ENCODE data around the gene HCK. TPM values are rescaled to one million over a fixed set of nuclear protein-coding genes. Genes with fewer than 3 reads are reported as not detected.

The HCK gene
- polyA plus RNA-seq, 1 of the 3 experiments (the other 2 are of a cell fraction): not detected

DNA sequence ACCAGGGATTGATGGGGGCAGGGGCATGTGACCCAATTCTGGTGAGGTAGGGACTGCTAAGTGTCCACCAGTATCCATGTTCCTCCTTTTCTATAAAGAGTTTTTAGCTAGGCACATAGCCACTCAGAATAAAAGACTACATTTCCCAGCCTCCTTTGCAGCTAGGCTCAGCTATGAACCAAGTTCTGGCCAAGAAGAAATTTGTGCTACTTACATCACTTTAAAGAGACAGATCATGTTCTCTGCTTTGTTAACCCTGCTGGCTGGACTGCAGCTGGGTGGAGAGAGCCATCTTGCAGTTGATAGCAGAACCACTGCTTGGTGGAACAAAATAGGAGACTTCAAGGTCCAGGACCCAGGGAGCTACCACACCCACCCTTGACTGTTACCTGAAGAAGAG lies 47.1 kb upstream of the HCK start:
- Histone ChIP-seq H3K9me3 (no peaks in the 10 kb centered on the region), H3K36me3 (replicated peaks in 1 of 2; ENCODE audit: control insufficient read depth in 1 of 2, insufficient read depth in 2 of 2, low read length in 1 of 2) (no peaks in the 10 kb centered on the region), H3K79me2 (ENCODE audit: insufficient read depth) (no peaks in the 10 kb centered on the region), H3K4me2 (no peak overlapping the region), H3K9ac (no peak overlapping the region), H3K4me1 (ENCODE audit: control insufficient read depth in 1 of 2, insufficient read depth in 2 of 2, low read depth in 1 of 2, low read length in 1 of 2) (peaks cover 0 to 9% of the 10 kb centered on the region in 2 experiments; a peak in 1 of 4 replicates), H3K27me3 (ENCODE audit: insufficient read depth) (0 out of 2 replicates have a peak, but pooled peaks cover 9% of the 10 kb centered on the region), H3K27ac (ENCODE audit: low read depth in 2 of 2, low read length in 1 of 2) (no peak overlapping the region), H3F3A (replicated peaks; ENCODE audit: insufficient read depth) (no peaks in the 10 kb centered on the region), H2AFZ (ENCODE audit: low read depth) (no peak overlapping the region), H3K4me3 (ENCODE audit: low read depth in 2 of 2, low read length in 1 of 2) (no peak overlapping the region), H3K9me2 (no peaks in the 10 kb centered on the region), H4K20me1 (ENCODE audit: insufficient read depth) (no peaks in the 10 kb centered on the region)
- ChIA-PET CTCF (interaction anchor here (1.1 kb wide), 1 partner anchor 152 kb away, joined by 3 read pairs; no protein-coding TSS in a partner anchor), POLR2A (no interaction called here)
- no peak for DNase-seq
- TF ChIP-seq TEAD4 (IDR thresholded peaks at IDR 0.05; ENCODE audit: borderline replicate concordance, insufficient read depth) (no peak), GABPA (IDR thresholded peaks at IDR 0.05; ENCODE audit: low read depth) (no peak), NFIC (IDR thresholded peaks at IDR 0.05; ENCODE audit: borderline replicate concordance) (no peak)
- TF ChIP-seq, protein P1, sequence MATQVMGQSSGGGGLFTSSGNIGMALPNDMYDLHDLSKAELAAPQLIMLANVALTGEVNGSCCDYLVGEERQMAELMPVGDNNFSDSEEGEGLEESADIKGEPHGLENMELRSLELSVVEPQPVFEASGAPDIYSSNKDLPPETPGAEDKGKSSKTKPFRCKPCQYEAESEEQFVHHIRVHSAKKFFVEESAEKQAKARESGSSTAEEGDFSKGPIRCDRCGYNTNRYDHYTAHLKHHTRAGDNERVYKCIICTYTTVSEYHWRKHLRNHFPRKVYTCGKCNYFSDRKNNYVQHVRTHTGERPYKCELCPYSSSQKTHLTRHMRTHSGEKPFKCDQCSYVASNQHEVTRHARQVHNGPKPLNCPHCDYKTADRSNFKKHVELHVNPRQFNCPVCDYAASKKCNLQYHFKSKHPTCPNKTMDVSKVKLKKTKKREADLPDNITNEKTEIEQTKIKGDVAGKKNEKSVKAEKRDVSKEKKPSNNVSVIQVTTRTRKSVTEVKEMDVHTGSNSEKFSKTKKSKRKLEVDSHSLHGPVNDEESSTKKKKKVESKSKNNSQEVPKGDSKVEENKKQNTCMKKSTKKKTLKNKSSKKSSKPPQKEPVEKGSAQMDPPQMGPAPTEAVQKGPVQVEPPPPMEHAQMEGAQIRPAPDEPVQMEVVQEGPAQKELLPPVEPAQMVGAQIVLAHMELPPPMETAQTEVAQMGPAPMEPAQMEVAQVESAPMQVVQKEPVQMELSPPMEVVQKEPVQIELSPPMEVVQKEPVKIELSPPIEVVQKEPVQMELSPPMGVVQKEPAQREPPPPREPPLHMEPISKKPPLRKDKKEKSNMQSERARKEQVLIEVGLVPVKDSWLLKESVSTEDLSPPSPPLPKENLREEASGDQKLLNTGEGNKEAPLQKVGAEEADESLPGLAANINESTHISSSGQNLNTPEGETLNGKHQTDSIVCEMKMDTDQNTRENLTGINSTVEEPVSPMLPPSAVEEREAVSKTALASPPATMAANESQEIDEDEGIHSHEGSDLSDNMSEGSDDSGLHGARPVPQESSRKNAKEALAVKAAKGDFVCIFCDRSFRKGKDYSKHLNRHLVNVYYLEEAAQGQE (IDR thresholded peaks at IDR 0.05; ENCODE audit: low read depth, low read length): no peak

DNA sequence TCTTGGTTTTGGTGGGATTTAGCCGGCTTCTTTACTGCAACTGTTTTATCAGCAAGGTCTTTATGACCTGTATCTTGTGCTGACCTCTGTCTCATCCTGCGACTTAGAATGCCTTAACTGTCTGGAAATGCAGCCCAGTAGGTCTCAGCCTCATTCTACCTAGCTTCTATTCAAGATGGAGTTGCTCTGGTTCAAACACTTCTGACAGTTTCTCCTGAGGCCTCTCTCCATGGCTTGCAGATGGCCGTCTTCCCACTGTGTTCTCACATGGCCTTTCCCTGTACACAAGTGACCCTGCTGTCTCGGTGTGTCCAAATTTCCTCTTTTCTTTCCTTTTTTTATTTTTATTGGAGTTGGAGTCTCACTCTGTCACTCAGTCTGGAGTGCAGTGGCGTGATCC lies 46.0 kb upstream of the HCK start:
- H3K9me2 ChIP-seq: no peaks in the 10 kb centered on the region
- H3K4me2 ChIP-seq: no peak overlapping the region
- POLR2A ChIA-PET: interaction anchor here (0.6 kb wide), 1 partner anchor 504 kb away, joined by 3 read pairs; no protein-coding TSS in a partner anchor
- H3K4me1 ChIP-seq (ENCODE audit: control insufficient read depth in 1 of 2, insufficient read depth in 2 of 2, low read depth in 1 of 2, low read length in 1 of 2): peaks cover 0 to 9% of the 10 kb centered on the region in 2 experiments; a peak in 1 of 4 replicates
- H3K9me3 ChIP-seq: no peaks in the 10 kb centered on the region
- H3K27me3 ChIP-seq (ENCODE audit: insufficient read depth): 0 out of 2 replicates have a peak, but pooled peaks cover 9% of the 10 kb centered on the region
- 49% methylated on average over 5 of the region's 5 CpGs for WGBS (ENCODE audit: low lambda C conversion rate)
- DNase-seq: no peak
- no peaks in the 10 kb centered on the region for H3K79me2 ChIP-seq (ENCODE audit: insufficient read depth)
- no peaks in the 10 kb centered on the region for H3K36me3 ChIP-seq (replicated peaks in 1 of 2; ENCODE audit: control insufficient read depth in 1 of 2, insufficient read depth in 2 of 2, low read length in 1 of 2)
- H3K9ac ChIP-seq: no peak overlapping the region
- TF ChIP-seq SMC3 (IDR thresholded peaks at IDR 0.05; ENCODE audit: low read depth, low read length): no peak
- no peak for TF ChIP-seq EZH2phosphoT487 (IDR thresholded peaks at IDR 0.05; ENCODE audit: borderline replicate concordance, low read depth)
- no peak for TF ChIP-seq RAD21 (IDR thresholded peaks at IDR 0.05; ENCODE audit: low read length)
- TF ChIP-seq, protein P2, sequence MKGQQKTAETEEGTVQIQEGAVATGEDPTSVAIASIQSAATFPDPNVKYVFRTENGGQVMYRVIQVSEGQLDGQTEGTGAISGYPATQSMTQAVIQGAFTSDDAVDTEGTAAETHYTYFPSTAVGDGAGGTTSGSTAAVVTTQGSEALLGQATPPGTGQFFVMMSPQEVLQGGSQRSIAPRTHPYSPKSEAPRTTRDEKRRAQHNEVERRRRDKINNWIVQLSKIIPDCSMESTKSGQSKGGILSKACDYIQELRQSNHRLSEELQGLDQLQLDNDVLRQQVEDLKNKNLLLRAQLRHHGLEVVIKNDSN (IDR thresholded peaks at IDR 0.05; ENCODE audit: borderline replicate concordance, low read depth): no peak
- TF ChIP-seq ELF1 (IDR thresholded peaks at IDR 0.05): no peak
- TF ChIP-seq FOSL2 (IDR thresholded peaks at IDR 0.05; ENCODE audit: borderline replicate concordance, low read depth): no peak
- TF ChIP-seq RCOR1 (IDR thresholded peaks at IDR 0.05; ENCODE audit: low read length): no peak
- TF ChIP-seq EP300 (IDR thresholded peaks at IDR 0.05; ENCODE audit: borderline replicate concordance in 1 of 2, low read depth in 1 of 2, low read length in 1 of 2): no peak
- TF ChIP-seq, protein P3, sequence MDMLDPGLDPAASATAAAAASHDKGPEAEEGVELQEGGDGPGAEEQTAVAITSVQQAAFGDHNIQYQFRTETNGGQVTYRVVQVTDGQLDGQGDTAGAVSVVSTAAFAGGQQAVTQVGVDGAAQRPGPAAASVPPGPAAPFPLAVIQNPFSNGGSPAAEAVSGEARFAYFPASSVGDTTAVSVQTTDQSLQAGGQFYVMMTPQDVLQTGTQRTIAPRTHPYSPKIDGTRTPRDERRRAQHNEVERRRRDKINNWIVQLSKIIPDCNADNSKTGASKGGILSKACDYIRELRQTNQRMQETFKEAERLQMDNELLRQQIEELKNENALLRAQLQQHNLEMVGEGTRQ (IDR thresholded peaks at IDR 0.05; ENCODE audit: borderline replicate concordance, low read depth, low read length): no peak
- TF ChIP-seq SIN3A (IDR thresholded peaks at IDR 0.05; ENCODE audit: borderline replicate concordance, low read depth, low read length): no peak
- CTCF ChIA-PET: no interaction called here
- no peak overlapping the region for H2AFZ ChIP-seq (ENCODE audit: low read depth)
- H4K20me1 ChIP-seq (ENCODE audit: insufficient read depth): no peaks in the 10 kb centered on the region
- no peaks in the 10 kb centered on the region for H3F3A ChIP-seq (replicated peaks; ENCODE audit: insufficient read depth)
- no peak overlapping the region for H3K4me3 ChIP-seq (ENCODE audit: low read depth in 2 of 2, low read length in 1 of 2)
- H3K27ac ChIP-seq (ENCODE audit: low read depth in 2 of 2, low read length in 1 of 2): no peak overlapping the region

Data from SK-N-SH (cell line).